ENCODE measurements around the gene AADAT. TPM values are rescaled to one million over a fixed set of nuclear protein-coding genes. Genes with fewer than 3 reads are reported as not detected.

Gene AADAT
- total and polyA plus RNA-seq, 2 of the 4 experiments (the other 2 are of a cell fraction): 4.7 to 6.9 TPM

- POLR2A ChIA-PET (ENCODE audit: unreplicated experiment): no interaction called here
These were observed 51.0 kb downstream of the AADAT start for GRCh38 chr4:170038769-170039168.

More at GRCh38 chr4:170038769-170039168, 51.0 kb downstream of the AADAT start:
- Histone ChIP-seq H2AFZ (replicated peaks; ENCODE audit: low read length, poor library complexity) (no peak overlapping the region), H3K36me3 (ENCODE audit: control insufficient read depth, insufficient read depth, low read length) (no peaks in the 10 kb centered on the region), H2BK15ac (ENCODE audit: low read depth, low read length) (no peak overlapping the region), H3K9ac (ENCODE audit: low read depth, low read length) (no peak overlapping the region), H3K79me1 (ENCODE audit: low read depth in 1 of 2, low read length in 2 of 2) (no peaks in the 10 kb centered on the region), H4K20me1 (ENCODE audit: insufficient read depth, low read length) (no peaks in the 10 kb centered on the region), H4K8ac (ENCODE audit: low read depth in 2 of 2, low read length in 2 of 2) (no peak overlapping the region), H3K56ac (ENCODE audit: extremely low read depth, insufficient read depth, low read length) (no peak overlapping the region), H4K91ac (ENCODE audit: insufficient read depth, low read depth, low read length) (no peak overlapping the region), H2BK5ac (ENCODE audit: low read depth, low read length, poor library complexity, severe bottlenecking) (no peak overlapping the region), H3K27me3 (ENCODE audit: control insufficient read depth, insufficient read depth, low read length) (peaks cover 8% of the 10 kb centered on the region), H2AK9ac (replicated peaks; ENCODE audit: low read depth, low read length, poor library complexity) (no peak overlapping the region), H3K4me3 (ENCODE audit: insufficient read depth, low read depth, low read length) (no peak overlapping the region), H2BK120ac (ENCODE audit: low read depth, low read length) (no peak overlapping the region), H3K4me1 (ENCODE audit: control insufficient read depth, insufficient read depth, low read length) (no peaks in the 10 kb centered on the region), H3K27ac (ENCODE audit: insufficient read depth, low read length) (no peak overlapping the region), H4K5ac (ENCODE audit: low read depth, low read length) (no peak overlapping the region), H3K4me2 (ENCODE audit: low read depth, low read length) (no peak overlapping the region), H3K9me3 (ENCODE audit: control insufficient read depth, insufficient read depth, low read length) (no peaks in the 10 kb centered on the region), H3K23ac (ENCODE audit: low read depth, low read length) (no peak overlapping the region), H3K18ac (ENCODE audit: low read depth, low read length) (no peak overlapping the region), H2BK20ac (ENCODE audit: low read depth, low read length) (no peak overlapping the region), H3K4ac (ENCODE audit: low read depth, low read length) (no peak overlapping the region), H3K14ac (replicated peaks; ENCODE audit: low read depth, low read length) (no peak overlapping the region), H2AK5ac (ENCODE audit: low read depth, low read length) (no peak overlapping the region), H3K9me1 (ENCODE audit: insufficient read depth, low read length) (no peaks in the 10 kb centered on the region)
- in situ Hi-C loops (cut with MboI; ENCODE audit: low sequenced_read_pairs): no loop called here
- no TSS peak for BruUV-seq (replicated peaks)
- CTCF ChIA-PET: no interaction called here
- ATAC-seq (ENCODE audit: low read depth) (no peak), DNase-seq (no peak)
- TF ChIP-seq CEBPB (IDR thresholded peaks at IDR 0.05; ENCODE audit: low read depth, low read length) (no peak), MAFK (IDR thresholded peaks at IDR 0.05; ENCODE audit: low read depth, low read length) (no peak), POLR2A (IDR thresholded peaks at IDR 0.05; ENCODE audit: low read depth, low read length) (no peak), RCOR1 (IDR thresholded peaks at IDR 0.05; ENCODE audit: insufficient replicate concordance, low read length) (no peak), ELK1 (IDR thresholded peaks at IDR 0.05; ENCODE audit: borderline replicate concordance, low read depth, low read length) (no peak), SMC3 (IDR thresholded peaks at IDR 0.05; ENCODE audit: low read depth, low read length) (no peak), BHLHE40 (IDR thresholded peaks at IDR 0.05; ENCODE audit: low read depth, low read length) (no peak), CTCF (conservative IDR thresholded peaks at IDR 0.05; ENCODE audit: low read depth, low read length) (no peak)
- intact Hi-C loops (cut with micrococcal nuclease): no loop called here
- 100% methylated on average over 2 of the region's 4 CpGs; no CpG with 5 or more reads in 1 of the 2 experiments for WGBS, 2 experiments (ENCODE audit: extremely low coverage in 2 of 2, insufficient read length in 1 of 2)
- dilution Hi-C loops (cut with HindIII; ENCODE audit: low sequenced_read_pairs, unreplicated experiment): no loop called here

All from IMR-90 (cell line).